Kidney (tissue), 14 donors: Measurements from ENCODE around the gene HIF3A. TPM values are rescaled to one million over a fixed set of nuclear protein-coding genes. Genes with fewer than 3 reads are reported as not detected.
A peak's percentile ranks its signal among the peaks of the same experiment; 100 is the strongest.

ENCODE experiments used
- DNase-seq, 5 donors: peaks; one replicate each; pipeline ENCODE4 v3.0.0-alpha.2; 2013 to 2020
- FAIRE-seq: peaks from 2 replicates; lab custom pipeline; 2012; peaks lifted over from hg19 to GRCh38; lab: Jason Lieb, UNC
- H3K27ac ChIP-seq, 2 donors: one replicate each; pipeline ENCODE4 v1.7.0; 2013; ENCODE audit warnings: low read depth in 2 of 2, low read length in 2 of 2, inconsistent platforms in 1 of 2
- H3K27me3 ChIP-seq: one replicate; pipeline ENCODE4 v1.7.1; 2013; ENCODE audit warnings: low read length, inconsistent platforms; ENCODE audit not compliant: control insufficient read depth, insufficient read depth
- H3K36me3 ChIP-seq, 3 donors: one replicate each; pipeline versions ENCODE4 v1.7.0 to v1.7.1; 2013; ENCODE audit warnings: low read length in 3 of 3, control low read depth in 1 of 3, inconsistent platforms in 1 of 3; ENCODE audit not compliant: insufficient read depth in 3 of 3, control insufficient read depth in 2 of 3
- H3K4me1 ChIP-seq, 3 donors: one replicate each; pipeline versions ENCODE4 v1.7.0 to v1.7.1; 2013; ENCODE audit warnings: low read length in 3 of 3, inconsistent platforms in 1 of 3, low read depth in 1 of 3; ENCODE audit not compliant: control insufficient read depth in 2 of 3, insufficient read depth in 2 of 3
- H3K4me3 ChIP-seq, 3 donors: one replicate each; pipeline versions ENCODE4 v1.7.0 to v1.8.1; 2013; ENCODE audit warnings: low read length in 3 of 3, control low read depth in 1 of 3, inconsistent platforms in 1 of 3
- H3K9ac ChIP-seq, 3 donors: one replicate each; pipeline versions ENCODE4 v1.7.0 to v1.7.1; 2013; ENCODE audit warnings: low read length in 3 of 3, control low read depth in 1 of 3, inconsistent platforms in 1 of 3
- H3K9me3 ChIP-seq, 3 donors: one replicate each; pipeline versions ENCODE4 v1.7.0 to v1.7.1; 2013; ENCODE audit warnings: low read length in 3 of 3, control low read depth in 1 of 3, inconsistent platforms in 1 of 3; ENCODE audit not compliant: control insufficient read depth in 2 of 3, insufficient read depth in 1 of 3
- intact Hi-C: fragments of 100-400 bp; cut with DNase I; formaldehyde crosslinking; loops from one replicate; pipeline ENCODE4 v1.11.1; 2022
- polyA plus RNA-seq: library from polyadenylated mRNA; stranded (reverse); fragments of 350-450 nt; fragmentation: Illumina TruSeq; extraction: RNeasy Lipid Tissue Mini Kit (QIAGEN cat#74804); gene quantifications from one replicate; pipeline ENCODE4 v1.2.3, GENCODE V29; 2014; ENCODE audit warnings: low read depth, low replicate concordance; ENCODE audit not compliant: insufficient read depth
- total RNA-seq: library from RNA; stranded (reverse); fragmentation: NEBNext Ultra II Directional; extraction: Animal tissue kit (Norgen Biotek cat#: 25700); gene quantifications from one replicate; pipeline ENCODE4 v1.2.1, GENCODE V29; 2021
- TF ChIP-seq, protein P1 (sequence below): IDR thresholded peaks from 3 replicates; pipeline ENCODE4 v1.5.1; 2012; ENCODE audit warnings: mild to moderate bottlenecking, moderate library complexity, borderline replicate concordance; ENCODE audit not compliant: insufficient read depth; ENCODE audit errors: extremely low read depth
- donor health status: control.
- donor health status: control.
- donor health status: control.
- donor health status: control.
- donor health status: control.
- donor health status: DM: yes; HTN: yes; CAD: no.
- donor health status: Normal renal cell carcinoma (clear cell type).

Gene HIF3A
- total and polyA plus RNA-seq, 2 donors from 2014 or later: 3.3 to 40.4 TPM

DNA sequence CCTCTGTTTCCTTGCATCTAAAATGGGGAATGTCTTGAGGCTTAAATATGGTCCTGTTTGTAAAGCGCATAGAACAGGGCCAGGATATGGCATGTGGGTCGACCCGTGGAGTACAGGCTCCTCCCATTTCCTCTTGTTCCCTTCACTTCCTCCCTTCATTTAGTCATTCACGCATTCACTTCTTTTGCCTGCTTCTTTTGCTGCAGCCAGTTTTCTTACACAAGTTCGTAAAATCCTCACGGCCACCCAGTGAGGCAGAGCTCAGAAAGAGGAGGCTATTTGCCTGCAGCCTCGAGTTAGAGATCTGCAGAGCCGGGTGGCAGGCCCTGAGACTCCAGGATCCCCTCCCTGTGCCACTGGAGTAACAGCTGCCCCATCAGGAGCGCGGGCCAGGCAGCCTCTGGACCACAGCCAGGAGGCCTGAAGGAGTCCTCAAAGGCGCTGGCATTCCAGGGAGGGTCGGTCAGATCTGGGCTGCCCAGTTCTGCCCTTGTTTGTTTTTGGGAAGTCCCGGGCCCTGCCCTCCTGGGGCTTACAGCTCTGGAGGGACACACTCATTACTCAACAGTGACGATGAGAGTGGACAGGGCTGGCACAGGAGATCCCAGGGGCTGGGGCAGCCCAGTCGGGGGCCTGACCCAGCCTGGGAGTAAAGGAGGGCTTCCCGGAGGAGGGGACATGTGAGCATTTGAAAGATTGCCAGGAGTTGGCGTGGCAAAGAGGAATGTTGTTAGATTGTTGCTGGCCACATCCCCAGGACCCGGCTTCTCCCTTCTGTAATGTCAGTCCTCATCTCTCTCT is 54.6 kb downstream of the HIF3A start:
- no peaks in the 10 kb centered on the region for H3K27me3 ChIP-seq

DNA sequence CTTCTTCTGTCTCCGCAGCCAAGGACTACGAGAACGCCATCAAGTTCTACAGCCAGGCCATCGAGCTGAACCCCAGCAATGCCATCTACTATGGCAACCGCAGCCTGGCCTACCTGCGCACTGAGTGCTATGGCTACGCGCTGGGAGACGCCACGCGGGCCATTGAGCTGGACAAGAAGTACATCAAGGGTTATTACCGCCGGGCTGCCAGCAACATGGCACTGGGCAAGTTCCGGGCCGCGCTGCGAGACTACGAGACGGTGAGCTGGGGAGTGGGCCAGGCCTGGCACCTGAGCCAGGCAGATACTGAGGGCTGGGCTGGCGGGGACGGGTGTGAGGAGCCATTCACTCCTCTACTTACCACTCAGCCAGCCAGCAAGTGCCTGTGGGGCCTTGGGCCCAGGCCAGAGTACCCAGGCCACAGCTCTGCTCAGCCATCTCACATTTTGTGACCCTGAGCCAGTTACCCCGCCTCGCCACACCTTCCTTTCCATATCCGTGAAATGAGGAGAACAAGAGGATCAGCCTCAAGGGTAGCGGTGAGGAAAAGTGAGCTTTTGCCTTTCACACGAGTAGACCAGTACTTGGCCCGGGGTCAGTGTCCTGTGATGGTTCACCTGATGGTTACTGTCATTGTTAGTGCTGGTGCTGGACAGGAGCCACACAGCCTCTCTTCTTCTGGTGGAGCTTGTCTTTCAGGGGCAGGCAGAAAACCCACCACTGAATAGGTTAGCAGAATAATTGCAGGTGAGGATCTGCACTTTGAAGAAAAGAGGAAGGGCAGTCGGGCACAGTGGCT is 57.1 kb downstream of the HIF3A start:
- intact Hi-C loops: no loop called here
- DNase-seq: no peak
- Histone ChIP-seq H3K36me3 (peaks cover 0 to 17% (median 11%) of the 10 kb centered on the region in 3 donors), H3K9me3 (no peaks in the 10 kb centered on the region), H3K27me3 (no peaks in the 10 kb centered on the region), H3K9ac (no peak overlapping the region), H3K4me1 (peaks cover 0 to 31% (median 16%) of the 10 kb centered on the region in 3 donors), H3K27ac (no peak overlapping the region), H3K4me3 (no peak overlapping the region)
- TF ChIP-seq, protein P1, sequence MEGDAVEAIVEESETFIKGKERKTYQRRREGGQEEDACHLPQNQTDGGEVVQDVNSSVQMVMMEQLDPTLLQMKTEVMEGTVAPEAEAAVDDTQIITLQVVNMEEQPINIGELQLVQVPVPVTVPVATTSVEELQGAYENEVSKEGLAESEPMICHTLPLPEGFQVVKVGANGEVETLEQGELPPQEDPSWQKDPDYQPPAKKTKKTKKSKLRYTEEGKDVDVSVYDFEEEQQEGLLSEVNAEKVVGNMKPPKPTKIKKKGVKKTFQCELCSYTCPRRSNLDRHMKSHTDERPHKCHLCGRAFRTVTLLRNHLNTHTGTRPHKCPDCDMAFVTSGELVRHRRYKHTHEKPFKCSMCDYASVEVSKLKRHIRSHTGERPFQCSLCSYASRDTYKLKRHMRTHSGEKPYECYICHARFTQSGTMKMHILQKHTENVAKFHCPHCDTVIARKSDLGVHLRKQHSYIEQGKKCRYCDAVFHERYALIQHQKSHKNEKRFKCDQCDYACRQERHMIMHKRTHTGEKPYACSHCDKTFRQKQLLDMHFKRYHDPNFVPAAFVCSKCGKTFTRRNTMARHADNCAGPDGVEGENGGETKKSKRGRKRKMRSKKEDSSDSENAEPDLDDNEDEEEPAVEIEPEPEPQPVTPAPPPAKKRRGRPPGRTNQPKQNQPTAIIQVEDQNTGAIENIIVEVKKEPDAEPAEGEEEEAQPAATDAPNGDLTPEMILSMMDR: no peak
- no peak for FAIRE-seq

More for the DNA sequence above, 54.6 kb downstream of the HIF3A start:
- intact Hi-C loops: no loop called here
- Histone ChIP-seq H3K4me3 (no peak overlapping the region), H3K27ac (peak overlapping the region; percentile 40 to 41), H3K9ac (peak overlapping the region in 1 of 3 donors; percentile 24), H3K36me3 (peaks cover 0 to 17% (median 11%) of the 10 kb centered on the region in 3 donors), H3K4me1 (peaks cover 2 to 38% (median 19%) of the 10 kb centered on the region in 3 donors), H3K9me3 (no peaks in the 10 kb centered on the region)
- DNase-seq (peak in 1 of 5 donors; percentile 91), FAIRE-seq (no peak)
- TF ChIP-seq, protein P1: no peak

DNA sequence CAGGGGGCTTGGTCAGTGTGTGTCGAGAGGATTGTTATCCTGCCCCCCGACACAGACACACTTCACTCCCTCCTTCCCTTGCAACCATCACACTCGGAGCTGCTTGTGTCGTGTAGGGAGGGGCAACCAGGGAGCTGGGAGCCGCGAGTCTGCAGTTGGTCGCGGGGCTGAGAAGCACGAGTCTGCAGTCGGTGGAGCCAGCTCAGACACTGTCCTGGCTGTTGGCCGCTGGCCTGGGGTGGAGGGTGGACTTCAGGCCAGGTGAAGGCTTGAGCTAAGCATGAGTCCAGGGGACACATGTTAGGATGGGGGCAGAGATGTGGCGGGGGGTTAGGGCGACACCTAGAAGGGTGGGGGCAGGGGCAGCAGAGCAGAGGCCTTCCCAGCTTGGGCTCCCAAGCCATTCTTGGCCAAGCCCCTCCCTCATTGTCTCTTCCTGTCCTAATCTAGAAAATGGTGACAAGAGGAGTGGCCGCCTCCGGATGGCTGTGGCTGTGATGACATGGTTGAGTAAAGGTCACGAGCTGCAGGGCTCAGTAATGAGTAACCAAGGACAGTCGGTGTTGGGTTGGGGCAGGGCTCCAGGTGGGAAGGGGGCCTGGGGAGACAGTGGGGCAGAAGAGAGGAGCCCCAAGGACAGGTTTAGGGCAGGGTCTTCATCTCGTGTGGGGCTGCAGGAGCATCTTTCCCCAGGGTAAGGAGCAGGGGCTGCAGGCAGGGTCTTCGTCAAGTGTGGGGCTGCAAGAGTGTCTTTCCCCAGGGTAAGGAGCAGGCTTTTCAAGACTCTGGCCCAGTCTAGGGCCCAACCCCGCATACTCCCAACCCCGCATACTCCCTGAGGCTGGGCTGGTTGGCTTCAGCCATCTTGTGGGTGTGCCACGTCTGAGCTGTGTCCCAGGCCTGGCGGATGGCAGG is 58.6 kb downstream of the HIF3A start:
- H3K9me3 ChIP-seq: no peaks in the 10 kb centered on the region
- no peak for FAIRE-seq
- peaks cover 0 to 17% (median 11%) of the 10 kb centered on the region in 3 donors for H3K36me3 ChIP-seq
- intact Hi-C loops: no loop called here
- DNase-seq: peak in 1 of 5 donors; percentile 26
- H3K27ac ChIP-seq: no peak overlapping the region
- no peak overlapping the region for H3K9ac ChIP-seq
- H3K4me1 ChIP-seq: peaks cover 0 to 22% (median 10%) of the 10 kb centered on the region in 3 donors
- TF ChIP-seq, protein P1: no peak
- H3K27me3 ChIP-seq: no peaks in the 10 kb centered on the region
- H3K4me3 ChIP-seq: no peak overlapping the region
